GM18505 (cell line): ENCODE measurements around the gene RAD51B.

Source experiments
- ATAC-seq: cut with Tn5 transposase; IDR thresholded peaks from one replicate; pipeline ENCODE4 v1.9.1; 2021; ENCODE audit not compliant: unreplicated experiment
- POLR2A ChIP-seq: IDR thresholded peaks from 4 replicates; pipeline ENCODE4 v1.6.1; 2011; ENCODE audit warnings: borderline replicate concordance; ENCODE audit not compliant: insufficient read depth, insufficient read length; ENCODE audit errors: extremely low read depth

RAD51B gene

GRCh38 chr14:68552602-68553001 lies 733.0 kb downstream of the RAD51B start:
- TF ChIP-seq POLR2A: no peak
- ATAC-seq: no peak

GRCh38 chr14:68553311-68553710 lies 733.7 kb downstream of the RAD51B start:
- TF ChIP-seq POLR2A: no peak
- no peak for ATAC-seq

- no peak for TF ChIP-seq POLR2A
- ATAC-seq: no peak
Observed at GRCh38 chr14:68554231-68554630, 734.7 kb downstream of the RAD51B start.

- ATAC-seq: no peak
- no peak for TF ChIP-seq POLR2A
Observed at GRCh38 chr14:68556253-68556652, 736.7 kb downstream of the RAD51B start.

GRCh38 chr14:68557648-68558047 lies 738.1 kb downstream of the RAD51B start:
- no peak for TF ChIP-seq POLR2A
- ATAC-seq: no peak

GRCh38 chr14:68558096-68558495 lies 738.5 kb downstream of the RAD51B start:
- no peak for TF ChIP-seq POLR2A
- no peak for ATAC-seq

- no peak for TF ChIP-seq POLR2A
- no peak for ATAC-seq
Observed at GRCh38 chr14:68559949-68560348, 740.4 kb downstream of the RAD51B start.

GRCh38 chr14:68561531-68562007 lies 742.0 kb downstream of the RAD51B start:
- no peak for ATAC-seq
- TF ChIP-seq POLR2A: no peak

- TF ChIP-seq POLR2A: no peak
- no peak for ATAC-seq
Observed at GRCh38 chr14:68562911-68563250, 743.3 kb downstream of the RAD51B start.

GRCh38 chr14:68563251-68564131 lies 743.9 kb downstream of the RAD51B start:
- TF ChIP-seq POLR2A: no peak
- ATAC-seq: no peak

GRCh38 chr14:68564191-68564825 lies 744.7 kb downstream of the RAD51B start:
- TF ChIP-seq POLR2A: no peak
- no peak for ATAC-seq

- no peak for TF ChIP-seq POLR2A
- no peak for ATAC-seq
Observed at GRCh38 chr14:68564826-68565759, 745.5 kb downstream of the RAD51B start.

GRCh38 chr14:68566075-68566474 lies 746.5 kb downstream of the RAD51B start:
- no peak for TF ChIP-seq POLR2A
- ATAC-seq: no peak

GRCh38 chr14:68568907-68569897 lies 749.6 kb downstream of the RAD51B start:
- no peak for TF ChIP-seq POLR2A
- ATAC-seq: no peak
